HepG2 (cell line): Measurements from ENCODE around the gene PPP2R1B. TPM values are rescaled to one million over a fixed set of nuclear protein-coding genes. Genes with fewer than 3 reads are reported as not detected.
A peak's percentile ranks its signal among the peaks of the same experiment; 100 is the strongest.

Source experiments
- ESRRA ChIP-seq: sonication (generic); formaldehyde crosslinking; IDR thresholded peaks from 2 replicates; pipeline ENCODE4 v1.5.1; 2020; ENCODE audit warnings: mild to moderate bottlenecking, low read depth, missing genetic modification reagents
- HMGA1 ChIP-seq: sonication (generic); formaldehyde crosslinking; conservative IDR thresholded peaks from 2 replicates; pipeline ENCODE4 v1.4.0; 2020; ENCODE audit warnings: missing genetic modification reagents
- HNRNPH1 ChIP-seq: fragments of 200-400 bp; formaldehyde crosslinking; optimal IDR thresholded peaks from 2 replicates; pipeline ENCODE3; 2017; ENCODE audit warnings: mild to moderate bottlenecking, low read depth, low read length
- ISX ChIP-seq: sonication (generic); formaldehyde crosslinking; conservative IDR thresholded peaks from 2 replicates; pipeline ENCODE4 v1.5.0; 2020; ENCODE audit warnings: missing genetic modification reagents
- MAX ChIP-seq: IDR thresholded peaks from 2 replicates; pipeline ENCODE4 v1.6.1; 2012; ENCODE audit warnings: inconsistent platforms
- MED8 ChIP-seq: sonication (generic); formaldehyde crosslinking; IDR thresholded peaks from 2 replicates; pipeline ENCODE4 v1.8.1; 2023; ENCODE audit warnings: mild to moderate bottlenecking, missing genetic modification reagents; ENCODE audit not compliant: insufficient replicate concordance
- MYNN ChIP-seq: sonication (generic); formaldehyde crosslinking; IDR thresholded peaks from 2 replicates; pipeline ENCODE4 v1.4.0; 2020; ENCODE audit warnings: mild to moderate bottlenecking, low read depth, missing genetic modification reagents
- RNF2 ChIP-seq: fragments of 450-650 bp; conservative IDR thresholded peaks from 2 replicates; pipeline ENCODE4 v1.6.1; 2016; ENCODE audit warnings: low read depth
- SIX4 ChIP-seq: sonication (generic); formaldehyde crosslinking; IDR thresholded peaks from 2 replicates; pipeline ENCODE4 v1.4.0; 2020; ENCODE audit warnings: missing genetic modification reagents
- SPEN ChIP-seq: sonication (generic); formaldehyde crosslinking; IDR thresholded peaks from 2 replicates; pipeline ENCODE4 v1.5.1; 2020; ENCODE audit warnings: low read depth, mild to moderate bottlenecking, missing genetic modification reagents
- TFDP2 ChIP-seq: sonication (generic); formaldehyde crosslinking; IDR thresholded peaks from 2 replicates; pipeline ENCODE4 v1.4.0; 2020; ENCODE audit warnings: missing genetic modification reagents
- TIGD3 ChIP-seq: sonication (generic); formaldehyde crosslinking; IDR thresholded peaks from 2 replicates; pipeline ENCODE4 v1.5.1; 2020; ENCODE audit warnings: mild to moderate bottlenecking, missing genetic modification reagents, borderline replicate concordance
- ZC3H13 ChIP-seq: sonication (generic); formaldehyde crosslinking; IDR thresholded peaks from 2 replicates; pipeline ENCODE4 v1.8.1; 2023; ENCODE audit warnings: mild to moderate bottlenecking, missing genetic modification reagents, moderate library complexity
- ZFX ChIP-seq: sonication (generic); formaldehyde crosslinking; IDR thresholded peaks from 2 replicates; pipeline ENCODE4 v1.4.0; 2020; ENCODE audit warnings: mild to moderate bottlenecking, low read depth, missing genetic modification reagents, moderate library complexity
- ZFY ChIP-seq: sonication (generic); formaldehyde crosslinking; IDR thresholded peaks from 2 replicates; pipeline ENCODE4 v1.4.0; 2020; ENCODE audit warnings: missing genetic modification reagents
- ZMYM3 ChIP-seq: sonication (generic); formaldehyde crosslinking; IDR thresholded peaks from 2 replicates; pipeline ENCODE4 v1.5.1; 2020; ENCODE audit warnings: mild to moderate bottlenecking, missing genetic modification reagents
- ZNF232 ChIP-seq: sonication (generic); formaldehyde crosslinking; IDR thresholded peaks from 2 replicates; pipeline ENCODE4 v1.4.0; 2020; ENCODE audit warnings: missing genetic modification reagents, borderline replicate concordance
- ZNF484 ChIP-seq: sonication (generic); formaldehyde crosslinking; IDR thresholded peaks from 2 replicates; pipeline ENCODE4 v1.5.1; 2020; ENCODE audit warnings: mild to moderate bottlenecking, low read depth, missing genetic modification reagents, borderline replicate concordance
- polyA plus RNA-seq, 8 experiments: library from polyadenylated mRNA; depleted of rRNA in 3 of 8; stranded (reverse) in 7 of 8; unstranded in 1 of 8; fragments of >200 nt; fragmentation: Illumina TruSeq in 4 of 8; extraction: Trizol in 4 of 8; gene quantifications; 2 replicates each; pipeline versions ENCODE4 v1.2.1 to v1.2.3, GENCODE V29; 2011 to 2016; ENCODE audit warnings: low read depth in 4 of 8, missing spikeins in 1 of 8, mixed read lengths in 1 of 8; ENCODE audit not compliant: insufficient read depth in 1 of 8
- total RNA-seq, 5 experiments: library from RNA; depleted of rRNA; stranded (reverse); fragments of >200 nt; fragmentation: Illumina TruSeq; extraction: Trizol; gene quantifications; 2 replicates each; pipeline ENCODE4 v1.2.3, GENCODE V29; 2016; ENCODE audit warnings: low read depth in 1 of 5
- TF ChIP-seq, protein P1 (sequence below): sonication (generic); formaldehyde crosslinking; IDR thresholded peaks from 2 replicates; pipeline ENCODE4 v1.5.0; 2020; ENCODE audit warnings: mild to moderate bottlenecking, missing genetic modification reagents, borderline replicate concordance

Gene PPP2R1B
- total and polyA plus RNA-seq, 2 of the 13 experiments (the other 11 are each of a cell fraction or from before 2014, with no cell fraction given), result 22.1 to 56.8 TPM

DNA sequence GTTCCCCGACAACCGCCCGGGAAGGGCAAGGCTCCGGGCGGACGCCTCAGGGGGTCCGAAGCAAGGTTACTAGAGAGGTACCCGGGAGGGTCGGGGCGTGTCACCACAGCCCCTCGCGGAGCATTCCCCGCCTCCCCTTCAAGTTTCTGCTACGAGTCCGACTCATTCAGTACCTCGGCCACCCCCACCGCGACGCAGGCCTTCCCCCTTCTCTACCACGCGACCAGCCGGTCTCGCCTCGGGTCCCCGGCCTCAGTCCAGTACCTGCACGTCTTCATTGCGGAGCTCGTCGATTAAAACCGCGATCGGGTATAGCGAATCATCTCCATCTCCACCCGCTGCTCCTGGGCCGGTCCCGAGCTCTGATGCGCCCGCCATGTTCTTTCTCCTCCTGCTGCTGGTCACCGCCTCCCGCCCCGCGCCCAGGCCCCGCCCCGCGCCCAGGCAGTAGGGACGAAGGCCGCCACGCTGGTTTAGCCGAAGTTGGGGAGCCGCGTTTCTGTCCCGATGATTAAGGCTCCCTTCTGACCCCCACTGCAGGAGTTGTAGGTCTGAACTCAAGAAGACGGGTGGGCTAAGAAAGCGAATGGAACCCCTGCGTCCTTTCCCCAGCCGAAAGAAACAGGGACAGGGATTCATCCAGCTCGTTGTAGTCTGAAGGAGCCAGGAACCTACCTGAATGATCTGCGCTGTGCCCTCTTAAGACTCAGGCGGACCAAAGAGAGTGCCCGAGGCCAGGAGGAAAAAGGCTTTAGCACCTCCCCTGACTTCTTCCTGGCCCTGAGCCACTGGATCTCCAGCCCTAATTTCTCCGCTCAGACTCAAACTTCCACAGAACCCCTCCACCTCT, at the start of gene PPP2R1B (continued):
- TF ChIP-seq, protein P1, sequence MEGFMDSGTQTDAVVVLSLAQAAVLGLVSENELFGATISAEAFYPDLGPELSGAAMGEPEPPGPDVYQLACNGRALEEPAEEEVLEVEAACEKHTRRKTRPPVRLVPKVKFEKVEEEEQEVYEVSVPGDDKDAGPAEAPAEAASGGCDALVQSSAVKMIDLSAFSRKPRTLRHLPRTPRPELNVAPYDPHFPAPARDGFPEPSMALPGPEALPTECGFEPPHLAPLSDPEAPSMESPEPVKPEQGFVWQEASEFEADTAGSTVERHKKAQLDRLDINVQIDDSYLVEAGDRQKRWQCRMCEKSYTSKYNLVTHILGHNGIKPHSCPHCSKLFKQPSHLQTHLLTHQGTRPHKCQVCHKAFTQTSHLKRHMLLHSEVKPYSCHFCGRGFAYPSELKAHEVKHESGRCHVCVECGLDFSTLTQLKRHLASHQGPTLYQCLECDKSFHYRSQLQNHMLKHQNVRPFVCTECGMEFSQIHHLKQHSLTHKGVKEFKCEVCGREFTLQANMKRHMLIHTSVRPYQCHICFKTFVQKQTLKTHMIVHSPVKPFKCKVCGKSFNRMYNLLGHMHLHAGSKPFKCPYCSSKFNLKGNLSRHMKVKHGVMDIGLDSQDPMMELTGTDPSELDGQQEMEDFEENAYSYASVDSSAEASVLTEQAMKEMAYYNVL, result no peak
- peak; percentile 57; the same call in 1 of the 2 replicates for TF ChIP-seq ZNF232 (CRISPR knock-in tag)
- no peak for TF ChIP-seq MED8 (CRISPR knock-in tag)
- TF ChIP-seq TFDP2, result 0 out of 2 replicates have a peak, but pooled peaks have one; percentile 13
- TF ChIP-seq ISX, result no peak
- TF ChIP-seq ZC3H13, result peak; percentile 69; the same call in 1 of the 2 replicates
- TF ChIP-seq TIGD3, result no peak
- peak; percentile 51; the same call in 1 of the 2 replicates for TF ChIP-seq MAX
- no peak for TF ChIP-seq SIX4 (CRISPR knock-in tag)
- no peak for TF ChIP-seq HMGA1
- TF ChIP-seq ZFY (CRISPR knock-in tag), result peak; percentile 85
- TF ChIP-seq SPEN (CRISPR knock-in tag), result no peak
- TF ChIP-seq ZFX (CRISPR knock-in tag), result peak; percentile 91
- no peak for TF ChIP-seq ZNF484 (CRISPR knock-in tag)
- no peak for TF ChIP-seq RNF2
- no peak for TF ChIP-seq ESRRA (CRISPR knock-in tag)
- TF ChIP-seq HNRNPH1, result no peak
- no peak for TF ChIP-seq MYNN (CRISPR knock-in tag)
- peak; percentile 38; the same call in 1 of the 2 replicates for TF ChIP-seq ZMYM3 (CRISPR knock-in tag)
